ENCODE data around the gene CLEC18B.
"Not testable (repeated sequence)": the region's sequence is repeated elsewhere in the genome, so short reads cannot be mapped to it uniquely, and the experiment has no call there.

CLEC18B gene

DNA sequence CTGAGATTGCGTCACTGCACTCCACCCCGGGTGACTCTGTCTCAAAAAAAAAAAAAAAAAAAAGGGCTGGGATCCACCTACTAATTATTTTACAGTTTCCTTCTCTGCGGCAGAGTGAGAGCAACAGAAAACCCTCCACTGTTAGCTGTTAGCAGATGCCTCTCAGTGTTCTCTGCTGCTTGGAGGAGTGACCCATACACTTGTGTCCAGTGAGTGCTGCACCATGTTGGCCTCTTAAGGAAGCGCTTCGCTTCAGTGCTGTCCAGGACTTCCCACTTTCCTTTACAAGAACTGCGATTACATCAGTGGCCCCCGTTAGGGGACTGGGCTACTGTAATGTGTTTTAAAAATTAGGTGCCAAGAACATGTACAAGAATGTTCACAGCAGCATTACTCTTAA, 18.4 kb upstream of the CLEC18B start:
- TF ChIP-seq, protein P1, sequence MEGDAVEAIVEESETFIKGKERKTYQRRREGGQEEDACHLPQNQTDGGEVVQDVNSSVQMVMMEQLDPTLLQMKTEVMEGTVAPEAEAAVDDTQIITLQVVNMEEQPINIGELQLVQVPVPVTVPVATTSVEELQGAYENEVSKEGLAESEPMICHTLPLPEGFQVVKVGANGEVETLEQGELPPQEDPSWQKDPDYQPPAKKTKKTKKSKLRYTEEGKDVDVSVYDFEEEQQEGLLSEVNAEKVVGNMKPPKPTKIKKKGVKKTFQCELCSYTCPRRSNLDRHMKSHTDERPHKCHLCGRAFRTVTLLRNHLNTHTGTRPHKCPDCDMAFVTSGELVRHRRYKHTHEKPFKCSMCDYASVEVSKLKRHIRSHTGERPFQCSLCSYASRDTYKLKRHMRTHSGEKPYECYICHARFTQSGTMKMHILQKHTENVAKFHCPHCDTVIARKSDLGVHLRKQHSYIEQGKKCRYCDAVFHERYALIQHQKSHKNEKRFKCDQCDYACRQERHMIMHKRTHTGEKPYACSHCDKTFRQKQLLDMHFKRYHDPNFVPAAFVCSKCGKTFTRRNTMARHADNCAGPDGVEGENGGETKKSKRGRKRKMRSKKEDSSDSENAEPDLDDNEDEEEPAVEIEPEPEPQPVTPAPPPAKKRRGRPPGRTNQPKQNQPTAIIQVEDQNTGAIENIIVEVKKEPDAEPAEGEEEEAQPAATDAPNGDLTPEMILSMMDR (IDR thresholded peaks at IDR 0.05; ENCODE audit: extremely low read depth, missing control alignments) = no peak
- DNase-seq (ENCODE audit: low spot score) = no peak

DNA sequence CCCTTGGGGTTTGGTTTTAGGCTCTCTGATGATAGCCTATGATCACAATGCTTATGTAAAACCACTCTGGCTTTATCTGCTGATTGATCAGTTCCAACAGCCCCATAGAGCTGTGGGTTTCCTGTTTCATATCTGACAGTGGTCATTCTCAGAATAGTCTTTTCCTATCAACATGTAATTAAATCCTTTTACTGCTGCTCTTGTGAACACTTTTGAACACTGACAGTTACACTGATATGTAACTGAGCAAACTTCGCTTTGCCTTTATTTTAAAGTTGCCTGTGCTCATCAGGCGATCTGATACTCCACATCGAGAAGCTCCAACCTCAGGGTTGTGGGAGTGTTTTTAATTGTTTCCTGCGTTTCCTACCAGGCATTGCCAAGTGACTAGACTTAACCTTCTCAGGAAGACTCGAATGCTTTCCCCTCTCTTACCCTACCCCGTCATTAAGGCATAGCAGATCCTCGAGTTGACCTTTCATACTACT, 17.3 kb upstream of the CLEC18B start:
- TF ChIP-seq, protein P1 (IDR thresholded peaks at IDR 0.05; ENCODE audit: extremely low read depth, missing control alignments) = no peak
- no peak for DNase-seq (ENCODE audit: low spot score)

DNA sequence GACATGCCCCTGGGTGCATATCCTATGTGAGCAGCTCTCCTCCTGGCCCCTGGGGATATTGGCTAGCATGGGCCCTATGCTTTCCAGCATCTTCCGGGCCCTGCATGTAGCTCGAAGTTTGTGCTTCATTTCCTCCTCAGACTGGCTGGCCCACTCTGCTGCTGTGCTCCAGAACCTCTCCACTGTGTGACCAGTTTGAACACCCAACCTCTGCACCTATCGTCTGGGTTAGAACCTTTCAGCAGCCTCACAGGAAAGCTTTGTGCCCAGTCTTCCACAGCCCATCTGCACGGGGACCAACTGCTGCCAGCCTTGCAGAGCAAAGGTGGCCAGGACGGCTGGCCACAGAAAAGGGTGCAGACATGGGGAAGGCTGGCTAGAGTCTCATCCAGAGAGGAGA, 10.2 kb upstream of the CLEC18B start:
- DNase-seq (ENCODE audit: low spot score) = no peak
- TF ChIP-seq, protein P1 (IDR thresholded peaks at IDR 0.05; ENCODE audit: extremely low read depth, missing control alignments) = no peak

DNA sequence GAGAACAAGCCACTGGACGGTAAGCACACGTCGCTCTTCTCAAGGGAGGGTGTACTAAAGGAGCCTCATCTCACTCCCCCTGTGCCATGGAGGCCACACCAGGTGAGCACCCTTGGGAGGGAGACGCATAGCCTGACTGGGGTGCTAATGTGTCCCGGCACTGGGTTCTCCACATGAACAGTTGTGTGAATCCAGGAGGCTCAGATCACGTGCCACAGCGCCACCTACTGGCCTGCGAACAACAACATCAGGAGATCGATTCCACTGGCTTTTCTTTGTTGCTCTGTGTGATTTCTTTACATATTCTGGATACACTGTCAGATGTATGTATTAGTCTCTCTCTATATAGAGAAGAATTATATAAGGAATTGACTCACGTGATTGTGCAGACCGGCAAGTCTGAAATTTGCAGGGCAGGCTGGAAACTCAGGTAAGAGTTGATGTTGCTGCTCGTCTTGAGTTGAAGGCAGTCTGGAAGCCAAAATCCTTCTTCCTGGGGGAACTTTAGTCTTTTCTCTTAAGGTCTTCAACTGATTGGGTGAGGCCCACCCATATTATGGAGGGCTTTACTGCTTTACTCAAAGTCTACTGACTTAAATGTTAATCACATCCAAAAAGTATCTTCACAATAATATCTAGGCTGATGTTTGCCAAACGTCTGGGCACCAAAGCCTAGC, 8.9 kb upstream of the CLEC18B start:
- TF ChIP-seq, protein P1 (IDR thresholded peaks at IDR 0.05; ENCODE audit: extremely low read depth, missing control alignments) = peak; percentile 56
- peak; percentile 38 for DNase-seq (ENCODE audit: low spot score)

DNA sequence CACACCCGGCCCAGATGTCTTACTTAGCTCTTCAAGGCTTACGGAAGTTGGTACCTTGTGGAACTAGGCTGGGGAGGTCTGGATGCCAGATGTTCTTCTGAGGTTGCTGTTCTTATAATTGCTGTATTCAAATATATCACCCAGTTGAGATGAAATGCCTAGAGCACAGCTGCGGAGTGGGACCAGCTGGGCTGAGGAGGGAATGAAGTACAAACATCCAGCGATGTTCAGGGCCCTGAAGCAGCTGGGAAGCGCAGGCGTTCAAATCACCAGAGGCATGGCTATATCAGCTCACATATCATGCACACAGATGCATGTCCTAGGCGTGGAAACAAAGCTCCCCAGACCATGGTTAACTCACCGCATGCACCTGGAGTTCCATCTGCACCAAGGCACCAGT, 7.2 kb upstream of the CLEC18B start:
- DNase-seq (ENCODE audit: low spot score) = not testable (repeated sequence)

DNA sequence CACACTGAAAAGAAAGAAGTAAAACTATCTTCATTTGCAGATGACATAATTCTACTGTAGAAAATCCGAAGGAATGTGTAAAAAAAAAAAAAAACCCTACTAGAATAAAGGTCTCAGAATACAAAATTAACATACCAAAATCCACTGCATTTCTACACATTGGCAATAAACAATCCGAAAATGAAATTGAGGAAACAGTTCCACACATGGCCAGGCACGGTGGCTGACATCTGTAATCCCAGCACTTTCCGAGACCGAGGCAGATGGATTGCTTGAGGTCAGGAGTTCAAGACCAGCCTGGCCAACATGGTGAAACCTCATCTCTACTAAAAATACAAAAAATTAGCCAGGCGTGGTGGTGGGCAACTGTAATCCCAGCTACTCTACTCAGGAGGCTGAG, 4.5 kb upstream of the CLEC18B start:
- DNase-seq (ENCODE audit: low spot score) = not testable (repeated sequence)

DNA sequence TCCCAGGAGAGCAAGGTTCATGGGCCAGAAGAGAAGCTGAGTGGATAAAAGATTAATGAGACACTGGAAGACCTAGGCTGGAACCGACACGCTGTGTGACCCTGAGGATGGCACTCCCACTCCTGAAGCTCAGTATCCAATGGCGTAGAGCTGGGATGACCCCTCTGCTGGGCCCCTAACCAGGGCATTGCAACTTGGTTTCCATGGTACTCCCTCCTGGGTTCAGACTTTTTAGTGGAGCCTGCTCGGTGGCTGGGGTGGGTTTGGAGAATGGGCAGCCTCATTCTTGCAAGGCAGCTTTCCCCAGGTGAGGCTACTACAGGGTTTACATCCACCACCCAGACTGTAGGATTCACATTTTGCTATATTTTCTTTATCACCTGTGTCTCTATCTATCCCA, 2.4 kb upstream of the CLEC18B start:
- not testable (repeated sequence) for DNase-seq (ENCODE audit: low spot score)

DNA sequence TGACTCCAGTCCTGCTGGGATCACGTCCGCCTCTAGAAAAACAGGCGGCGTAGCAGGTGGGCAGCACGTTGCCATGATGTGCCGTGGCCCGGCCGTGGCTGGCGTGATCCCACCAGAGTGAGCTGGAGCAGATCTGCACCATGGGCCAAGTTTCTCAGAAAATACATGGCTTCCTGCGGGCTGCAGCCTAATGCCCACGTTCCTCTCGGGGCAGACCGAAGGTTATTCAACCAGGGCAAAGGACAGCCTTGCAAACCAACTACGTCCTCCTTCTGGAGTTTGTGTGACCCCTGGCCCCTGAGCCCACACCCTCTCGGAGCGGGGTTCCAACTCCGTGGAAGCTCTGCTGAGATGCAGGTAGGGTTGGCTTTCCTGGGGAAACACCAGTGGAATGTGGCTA, 808 bp upstream of the CLEC18B start:
- not testable (repeated sequence) for DNase-seq (ENCODE audit: low spot score)

DNA sequence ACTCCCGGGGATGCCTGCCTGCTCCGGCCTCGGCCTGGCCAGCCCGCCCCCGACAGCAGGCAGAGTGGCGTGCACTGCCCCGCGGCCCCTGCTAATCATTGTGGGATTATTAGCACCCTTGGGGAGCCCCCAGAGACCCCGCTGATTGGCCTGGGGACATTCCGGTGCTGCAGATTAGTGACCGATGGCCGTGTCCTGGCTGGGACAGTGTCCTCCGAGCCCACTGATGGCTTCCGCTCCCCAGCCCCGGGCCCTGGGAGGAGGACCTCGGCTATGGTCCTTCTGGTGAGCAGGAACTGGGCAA, 156 bp upstream of the CLEC18B start:
- DNase-seq (ENCODE audit: low spot score) = not testable (repeated sequence)

DNA sequence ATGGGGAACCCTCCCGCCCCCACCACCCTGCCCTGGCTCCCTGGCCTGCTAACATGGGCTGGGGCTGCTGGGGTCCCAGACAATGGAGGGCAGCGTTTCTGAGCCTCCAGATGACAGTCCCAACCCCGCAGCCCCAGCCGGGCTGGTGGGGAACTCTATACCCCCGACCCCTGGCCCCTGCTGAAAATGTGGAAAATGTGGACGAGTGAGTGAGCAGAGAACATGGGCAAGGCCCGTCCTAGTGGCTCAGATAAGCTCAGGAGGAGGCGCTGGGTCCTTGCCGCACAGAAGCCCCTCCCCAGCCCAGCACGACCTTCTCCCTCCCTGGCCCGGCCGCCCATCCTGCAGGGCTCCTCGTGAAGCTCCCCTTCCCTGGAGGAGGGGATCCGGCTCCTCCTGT, 1.5 kb downstream of the CLEC18B start:
- not testable (repeated sequence) for DNase-seq (ENCODE audit: low spot score)

DNA sequence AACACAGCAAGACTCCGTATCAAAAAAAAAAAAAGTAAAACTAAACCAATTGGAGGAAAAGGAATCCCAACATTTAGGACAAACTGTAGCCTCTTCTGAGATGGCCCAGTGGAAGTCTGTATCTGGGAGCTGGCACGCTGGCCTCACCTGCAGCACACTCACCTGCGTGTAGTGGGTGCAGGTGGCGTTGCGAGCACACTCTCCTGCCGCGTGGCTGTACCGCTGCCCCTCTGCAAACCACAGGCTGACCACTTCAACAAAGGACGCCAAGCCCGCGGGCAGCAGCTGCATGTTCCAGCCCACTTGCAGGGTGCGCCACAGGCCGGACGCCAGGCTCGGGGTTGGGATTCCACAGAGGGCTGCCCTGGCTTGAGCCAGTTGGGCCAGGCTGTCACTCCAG, 3.4 kb downstream of the CLEC18B start:
- DNase-seq (ENCODE audit: low spot score) = not testable (repeated sequence)

DNA sequence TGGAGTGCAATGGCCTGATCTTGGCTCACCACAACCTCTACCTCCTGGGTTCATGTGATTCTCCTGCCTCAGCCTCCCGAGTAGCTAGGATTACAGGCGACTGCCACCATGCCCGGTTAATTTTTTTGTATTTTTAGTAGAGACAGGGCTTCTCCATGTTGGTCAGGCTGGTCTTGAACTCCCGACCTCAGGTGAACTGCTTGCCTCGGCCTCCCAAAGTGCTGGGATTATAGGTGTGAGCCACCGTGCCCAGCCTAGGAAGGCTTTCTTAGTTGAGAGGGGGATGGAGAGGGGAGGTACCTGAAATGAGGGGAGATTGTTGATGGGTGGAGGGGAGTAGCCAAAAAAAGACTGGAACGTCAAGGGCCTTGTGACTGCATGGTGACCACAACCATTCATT, 7.4 kb downstream of the CLEC18B start:
- not testable (repeated sequence) for DNase-seq (ENCODE audit: low spot score)

DNA sequence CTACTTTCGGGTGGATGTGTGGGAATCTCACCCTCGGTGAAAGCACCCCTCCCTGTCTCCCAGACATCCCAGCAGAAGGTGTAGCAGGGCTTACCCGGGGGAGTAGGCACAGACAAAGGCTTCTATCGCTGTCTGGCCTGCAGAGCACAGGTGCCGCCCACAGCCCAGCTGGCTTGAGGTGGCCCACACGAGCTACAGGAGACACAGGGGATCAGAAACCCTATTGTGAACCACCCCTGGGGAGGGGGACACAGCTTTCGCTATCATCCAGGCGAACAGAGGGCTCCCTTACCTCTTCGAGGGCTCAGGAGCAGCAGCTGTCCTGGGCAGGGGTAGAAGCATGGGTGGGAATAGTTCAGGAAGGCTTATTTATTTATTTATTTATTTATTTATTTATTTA, 7.8 kb downstream of the CLEC18B start:
- not testable (repeated sequence) for DNase-seq (ENCODE audit: low spot score)

DNA sequence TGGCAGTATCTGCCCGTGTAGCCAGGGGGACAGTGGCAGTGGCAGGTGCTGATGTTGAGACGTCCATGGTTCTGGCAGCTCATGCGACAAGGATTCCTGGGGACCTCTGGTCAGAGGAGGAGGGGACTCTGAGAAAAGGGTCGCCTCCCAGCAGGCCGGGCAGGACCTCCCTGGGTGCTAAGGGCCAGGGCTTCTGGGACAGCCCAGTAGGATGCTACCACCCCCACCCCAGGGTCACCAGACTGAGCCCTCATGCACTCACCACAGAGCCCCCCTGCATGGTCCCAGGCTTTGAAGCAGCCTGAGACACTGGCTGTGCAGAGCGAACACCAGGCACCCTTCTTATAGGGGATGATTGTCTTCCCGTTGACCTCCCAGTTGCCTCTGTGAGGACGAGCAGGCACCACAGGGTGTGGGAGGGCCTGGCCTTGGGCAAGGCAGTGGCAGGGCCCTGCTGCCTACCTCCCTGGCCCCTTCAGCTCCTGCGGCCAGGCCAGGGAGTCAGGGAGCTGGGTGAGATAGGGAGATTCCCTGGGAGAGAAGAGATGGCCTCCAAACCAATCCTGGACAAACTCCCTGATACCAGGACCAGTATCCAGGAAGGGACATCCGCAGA, 8.4 kb downstream of the CLEC18B start:
- not testable (repeated sequence) for DNase-seq (ENCODE audit: low spot score)

DNA sequence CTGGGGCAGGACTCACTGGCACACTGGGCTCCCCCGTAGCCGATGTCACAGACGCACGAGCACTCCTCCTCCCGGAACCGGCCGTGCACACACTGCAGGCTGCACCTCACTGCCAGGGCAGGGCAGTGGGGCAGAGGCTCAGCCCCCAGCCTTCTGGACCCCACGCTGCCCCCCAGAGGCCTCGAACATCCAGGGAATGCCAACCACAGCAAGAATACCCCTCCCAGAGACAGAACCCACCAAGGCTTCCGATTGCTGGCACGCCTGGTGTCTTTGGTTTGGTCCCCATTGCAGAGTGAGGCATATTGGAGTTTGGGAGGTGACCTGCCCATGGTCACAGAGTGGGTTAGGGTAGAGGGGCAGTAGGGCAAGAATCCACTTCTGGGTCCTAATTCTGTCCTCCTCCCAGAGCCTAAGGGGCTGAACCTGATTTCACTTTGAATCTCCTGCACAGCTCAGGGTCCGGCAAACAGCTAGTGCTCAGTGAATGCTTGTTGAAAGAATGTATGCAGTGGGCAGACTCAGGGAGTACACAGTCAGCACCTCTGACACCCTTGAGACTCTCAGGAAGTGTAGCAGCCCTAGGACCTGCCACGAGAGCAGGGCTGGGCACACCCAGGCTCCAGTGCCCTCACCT, 9.0 kb downstream of the CLEC18B start:
- not testable (repeated sequence) for DNase-seq (ENCODE audit: low spot score)

DNA sequence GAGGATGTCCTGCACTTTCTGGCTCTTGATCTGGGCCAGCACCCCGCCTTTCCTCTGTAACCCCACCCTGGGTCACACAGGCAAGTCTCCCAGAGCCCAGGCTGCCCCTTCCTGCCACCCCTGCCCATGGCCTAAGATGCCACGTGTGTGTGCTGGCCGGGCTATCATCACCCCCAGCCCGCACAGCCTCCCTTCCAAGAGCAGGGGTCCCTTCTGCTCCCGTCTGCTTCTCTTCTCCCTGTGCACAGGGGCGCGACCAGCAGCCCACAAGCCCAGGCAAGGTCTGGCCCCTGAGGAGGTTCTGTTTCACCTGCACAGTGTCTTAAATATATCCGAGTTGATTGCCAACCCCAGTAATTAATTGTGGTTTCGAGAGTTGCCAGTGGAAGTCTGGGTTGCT, 10.3 kb downstream of the CLEC18B start:
- DNase-seq (ENCODE audit: low spot score) = not testable (repeated sequence)
